A673 (cell line): ENCODE data around the gene PECR. TPM values are rescaled to one million over a fixed set of nuclear protein-coding genes. Genes with fewer than 3 reads are reported as not detected.

ENCODE experiments used
- BruUV-seq: library from RNA; stranded (reverse); fragments of 400-500 nt; replicated peaks from 2 replicates; lab custom pipeline; 2021; lab: Mats Ljungman, UMichigan
- CTCF ChIA-PET: fragments of 300-600 bp; sonication (Branson Sonifier 250); formaldehyde crosslinking; loops from one replicate; lab custom pipeline; 2022; ENCODE audit warnings: antibody characterized with exemption; lab: Charles Lee
- POLR2A ChIA-PET: fragments of 300-600 bp; sonication (Branson Sonifier 250); formaldehyde crosslinking; loops from one replicate; lab custom pipeline; 2022; ENCODE audit warnings: antibody characterized with exemption; ENCODE audit not compliant: low non-redundant PET; lab: Charles Lee
- DNase-seq: peaks from one replicate; pipeline ENCODE4 v3.0.0-alpha.2; 2015; ENCODE audit warnings: low spot score
- H3K27ac ChIP-seq: fragments of 200-600 bp; sonication (generic); 2 replicates; pipeline ENCODE4 v1.5.1; 2016; ENCODE audit warnings: mixed run types, low read depth, mild to moderate bottlenecking, mixed read lengths, antibody characterized with exemption, low read length; ENCODE audit not compliant: poor library complexity, severe bottlenecking
- H3K27me3 ChIP-seq: fragments of 200-600 bp; sonication (generic); replicated peaks from 2 replicates; pipeline ENCODE4 v1.6.1; 2017; ENCODE audit warnings: mixed run types, low read depth, mild to moderate bottlenecking, mixed read lengths, antibody characterized with exemption, low read length; ENCODE audit not compliant: insufficient read depth, poor library complexity
- H3K36me3 ChIP-seq: fragments of 200-600 bp; sonication (generic); 2 replicates; pipeline ENCODE4 v1.6.1; 2016; ENCODE audit warnings: mixed run types, mild to moderate bottlenecking, mixed read lengths, antibody characterized with exemption, low read length; ENCODE audit not compliant: insufficient read depth, poor library complexity, severe bottlenecking
- H3K4me1 ChIP-seq: fragments of 200-600 bp; sonication (generic); 2 replicates; pipeline ENCODE4 v1.6.1; 2017; ENCODE audit warnings: mixed run types, mild to moderate bottlenecking, mixed read lengths, antibody characterized with exemption, low read length; ENCODE audit not compliant: insufficient read depth, poor library complexity, severe bottlenecking
- H3K4me3 ChIP-seq: fragments of 200-600 bp; sonication (generic); 2 replicates; pipeline ENCODE4 v1.5.1; 2016; ENCODE audit warnings: low read depth, mixed run types, mild to moderate bottlenecking, mixed read lengths, low read length; ENCODE audit not compliant: poor library complexity, severe bottlenecking
- H3K9me3 ChIP-seq: fragments of 200-600 bp; sonication (generic); 2 replicates; pipeline ENCODE4 v1.6.1; 2016; ENCODE audit warnings: mixed run types, low read depth, mild to moderate bottlenecking, mixed read lengths, antibody characterized with exemption, low read length; ENCODE audit not compliant: poor library complexity, severe bottlenecking
- EZH2 ChIP-seq: fragments of 200-600 bp; sonication (generic); IDR thresholded peaks from 2 replicates; pipeline ENCODE4 v1.6.1; 2017; ENCODE audit warnings: borderline replicate concordance, low read depth, mild to moderate bottlenecking, mixed read lengths, antibody characterized with exemption, low read length; ENCODE audit not compliant: poor library complexity, severe bottlenecking
- intact Hi-C: fragments of 100-400 bp; cut with micrococcal nuclease; formaldehyde crosslinking; loops from one replicate; pipeline ENCODE4 v1.10.0; 2022; ENCODE audit not compliant: unreplicated experiment
- total RNA-seq: library from RNA; stranded (reverse); gene quantifications from 2 replicates; pipeline ENCODE4 v1.2.3, GENCODE V29; 2021
- TF ChIP-seq, protein P1 (sequence below): fragments of 300-800, 200-600 bp; sonication (generic); conservative IDR thresholded peaks from 2 replicates; pipeline ENCODE4 v1.5.1; 2017; ENCODE audit warnings: low read depth, mild to moderate bottlenecking, antibody characterized with exemption, low read length, moderate library complexity, mixed read lengths

Gene PECR
- total RNA-seq, 1 experiment from 2014 or later, result 19.7 TPM

DNA sequence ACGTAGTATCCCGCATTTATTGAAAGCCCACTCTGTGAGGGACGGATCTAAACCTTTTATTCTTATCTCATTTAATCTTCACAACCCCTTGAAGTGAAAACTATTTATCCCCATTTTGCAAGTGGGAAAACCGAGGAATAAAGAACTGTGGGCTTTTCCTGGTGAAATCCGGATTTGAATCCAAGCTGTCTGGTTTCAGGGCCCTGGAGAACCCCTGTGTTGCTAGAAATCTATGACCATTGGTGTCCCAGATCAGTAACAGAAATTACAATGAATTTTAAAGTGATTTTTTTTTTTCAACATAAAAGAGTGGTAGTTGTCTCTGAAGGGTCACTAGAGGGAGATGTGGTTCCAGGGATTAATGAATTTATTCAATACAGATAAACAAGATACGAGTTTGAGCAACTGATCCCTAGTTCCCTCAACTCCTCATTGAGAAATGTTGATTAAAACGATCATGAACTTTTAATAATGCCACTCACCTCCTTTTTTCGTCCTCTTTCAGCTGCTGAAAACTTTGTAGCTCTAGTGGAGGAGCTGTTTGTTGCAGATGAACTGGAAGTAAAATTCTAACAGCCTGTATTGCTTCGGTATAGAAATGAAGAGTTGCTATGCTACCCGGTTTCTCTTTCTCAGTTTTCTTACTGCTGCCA is 28.5 kb upstream of the PECR start:
- TSS peak; percentile 52 for BruUV-seq
- CTCF ChIA-PET, result interaction anchor here (0.7 kb wide), 1 partner anchor 9 kb away, joined by 3 read pairs; no protein-coding TSS in a partner anchor
- POLR2A ChIA-PET, result no interaction called here

DNA sequence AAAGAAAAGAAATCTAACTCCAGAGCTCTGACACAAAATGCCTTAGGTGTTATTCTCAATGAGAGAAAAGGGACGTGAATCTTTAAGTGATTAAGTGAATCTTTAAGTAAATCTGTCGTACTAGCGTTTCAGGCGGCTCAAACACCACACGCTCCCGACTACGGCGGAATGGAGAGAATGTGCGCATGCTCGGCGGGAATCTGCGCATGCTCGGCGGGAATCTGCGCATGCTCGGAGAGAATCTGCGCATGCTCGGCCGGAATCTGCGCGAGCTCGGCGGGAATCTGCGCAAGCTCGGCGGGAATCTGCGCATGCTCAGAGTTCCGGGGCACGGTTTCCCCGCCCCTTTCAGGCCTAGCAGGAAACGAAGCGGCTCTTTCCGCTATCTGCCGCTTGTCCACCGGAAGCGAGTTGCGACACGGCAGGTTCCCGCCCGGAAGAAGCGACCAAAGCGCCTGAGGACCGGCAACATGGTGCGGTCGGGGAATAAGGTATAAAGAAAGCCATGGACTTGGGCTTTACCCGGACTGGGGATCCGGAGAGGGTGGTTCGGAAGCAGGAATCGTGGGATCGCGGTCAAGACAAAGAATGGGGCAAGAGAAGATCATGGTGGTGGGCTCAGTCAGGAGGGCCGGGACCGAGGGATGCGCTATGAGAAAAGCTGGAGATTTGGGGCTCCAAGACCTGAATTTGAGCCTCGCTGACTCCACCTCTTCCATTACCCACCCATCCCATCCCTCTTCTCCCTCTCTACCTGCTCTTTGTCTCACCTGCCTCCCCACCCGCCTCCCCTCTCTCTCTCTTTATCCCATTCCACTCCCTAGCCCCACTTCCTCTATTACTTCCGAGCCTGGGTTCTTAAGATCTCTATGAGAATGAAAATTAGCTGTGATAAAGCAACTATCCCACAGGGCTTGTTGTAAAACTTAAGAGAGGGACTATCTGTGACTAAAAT is 27.6 kb upstream of the PECR start, which contains the start of gene XRCC5:
Gene XRCC5, plus strand, starts transcription at position 382 of the 955 bp plus-strand sequence. Its CDS starts 89 bp downstream, at position 471.
- peaks cover 40% of the 10 kb centered on the region for H3K36me3 ChIP-seq
- ChIA-PET CTCF (no interaction called here), POLR2A (no interaction called here)
- H3K4me1 ChIP-seq, result peaks cover 28% of the 10 kb centered on the region
- TF ChIP-seq, protein P1, sequence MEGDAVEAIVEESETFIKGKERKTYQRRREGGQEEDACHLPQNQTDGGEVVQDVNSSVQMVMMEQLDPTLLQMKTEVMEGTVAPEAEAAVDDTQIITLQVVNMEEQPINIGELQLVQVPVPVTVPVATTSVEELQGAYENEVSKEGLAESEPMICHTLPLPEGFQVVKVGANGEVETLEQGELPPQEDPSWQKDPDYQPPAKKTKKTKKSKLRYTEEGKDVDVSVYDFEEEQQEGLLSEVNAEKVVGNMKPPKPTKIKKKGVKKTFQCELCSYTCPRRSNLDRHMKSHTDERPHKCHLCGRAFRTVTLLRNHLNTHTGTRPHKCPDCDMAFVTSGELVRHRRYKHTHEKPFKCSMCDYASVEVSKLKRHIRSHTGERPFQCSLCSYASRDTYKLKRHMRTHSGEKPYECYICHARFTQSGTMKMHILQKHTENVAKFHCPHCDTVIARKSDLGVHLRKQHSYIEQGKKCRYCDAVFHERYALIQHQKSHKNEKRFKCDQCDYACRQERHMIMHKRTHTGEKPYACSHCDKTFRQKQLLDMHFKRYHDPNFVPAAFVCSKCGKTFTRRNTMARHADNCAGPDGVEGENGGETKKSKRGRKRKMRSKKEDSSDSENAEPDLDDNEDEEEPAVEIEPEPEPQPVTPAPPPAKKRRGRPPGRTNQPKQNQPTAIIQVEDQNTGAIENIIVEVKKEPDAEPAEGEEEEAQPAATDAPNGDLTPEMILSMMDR, result no peak
- peak; percentile 98 for DNase-seq
- BruUV-seq, result no TSS peak
- peak within 1 kb of the TSS; percentile 87 for H3K27ac ChIP-seq
- intact Hi-C loops, result no loop called here
- no peaks in the 10 kb centered on the region for H3K27me3 ChIP-seq
- peak within 1 kb of the TSS; percentile 72 for H3K4me3 ChIP-seq
- H3K9me3 ChIP-seq, result no peaks in the 10 kb centered on the region

More for the DNA sequence above, 28.5 kb upstream of the PECR start:
- TF ChIP-seq, protein P1, result peak; percentile 58
- no peak for TF ChIP-seq EZH2
- H3K9me3 ChIP-seq, result no peaks in the 10 kb centered on the region
- intact Hi-C loops, result no loop called here
- DNase-seq, result peak; percentile 56
- peaks cover 43% of the 10 kb centered on the region for H3K36me3 ChIP-seq
- H3K4me3 ChIP-seq, result peak overlapping the region; percentile 72
- H3K27ac ChIP-seq, result peak overlapping the region; percentile 87
- H3K27me3 ChIP-seq, result no peaks in the 10 kb centered on the region
- H3K4me1 ChIP-seq, result peaks cover 30% of the 10 kb centered on the region

DNA sequence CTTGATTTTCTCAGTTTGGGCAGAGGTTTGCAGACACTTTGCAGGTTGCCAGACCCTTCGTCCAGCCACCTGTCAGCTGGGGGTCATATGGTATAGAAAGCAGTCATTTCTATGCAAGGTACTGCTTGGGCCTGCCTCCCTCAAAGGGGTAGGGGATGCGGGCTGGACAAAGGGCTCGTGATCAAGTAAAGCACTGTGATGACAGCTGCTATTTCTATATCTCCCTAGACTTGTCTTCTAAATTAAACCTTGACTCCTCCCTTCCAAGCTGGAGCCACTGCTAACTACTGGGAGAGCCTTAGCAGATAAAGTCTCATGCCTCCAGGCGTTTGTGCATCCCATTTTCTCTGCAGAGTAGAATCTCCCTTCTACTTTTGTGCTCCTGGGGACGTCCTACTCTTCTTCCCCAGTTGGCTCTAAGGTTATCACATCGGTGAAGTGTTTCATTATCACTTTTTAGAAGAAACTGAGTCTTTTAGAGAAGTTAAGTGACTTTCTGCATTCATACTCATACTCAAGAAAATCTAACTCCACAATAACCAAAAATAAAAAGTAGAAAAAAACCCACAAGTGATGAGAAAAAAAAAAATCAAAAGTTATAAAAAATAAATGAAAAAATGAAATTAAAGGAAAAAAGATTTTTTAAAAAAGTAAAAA is 26.8 kb upstream of the PECR start:
- CTCF ChIA-PET, result no interaction called here
- intact Hi-C loops, result no loop called here
- BruUV-seq, result TSS peak; percentile 100

More for the DNA sequence above, 26.8 kb upstream of the PECR start:
- Histone ChIP-seq H3K36me3 (peaks cover 32% of the 10 kb centered on the region), H3K4me1 (peaks cover 26% of the 10 kb centered on the region), H3K27me3 (no peaks in the 10 kb centered on the region), H3K27ac (peak overlapping the region; percentile 87), H3K4me3 (peak overlapping the region; percentile 72), H3K9me3 (no peaks in the 10 kb centered on the region)
- TF ChIP-seq, protein P1, result no peak
- TF ChIP-seq EZH2, result no peak
- DNase-seq, result peak; percentile 41
- POLR2A ChIA-PET, result no interaction called here
